ENCODE measurements around the gene LYG1.

LYG1 gene

GRCh38 chr2:99261242-99261641 lies 39.8 kb downstream of the LYG1 start:
- DNase-seq: no peak

GRCh38 chr2:99260184-99260583 lies 40.8 kb downstream of the LYG1 start:
- DNase-seq: no peak

- DNase-seq: no peak
These were observed 41.5 kb downstream of the LYG1 start for GRCh38 chr2:99259465-99259864.

- DNase-seq: no peak
These were observed 44.3 kb downstream of the LYG1 start for GRCh38 chr2:99256677-99257076.

GRCh38 chr2:99255491-99256318 lies 45.3 kb downstream of the LYG1 start, which contains the start of gene LYG2:
TSS of gene LYG2 (minus strand) at chr2:99255666. CDS start at chr2:99254260, 1,406 bp downstream.
- DNase-seq: no peak

- DNase-seq: no peak
These were observed 51.0 kb downstream of the LYG1 start for GRCh38 chr2:99249951-99250350.

- no peak for DNase-seq
These were observed 58.8 kb downstream of the LYG1 start for GRCh38 chr2:99242151-99242550.

- no peak for DNase-seq
These were observed 60.6 kb downstream of the LYG1 start for GRCh38 chr2:99240431-99240830.

- DNase-seq: no peak
These were observed 62.4 kb downstream of the LYG1 start for GRCh38 chr2:99238599-99238998.
